Choroid plexus epithelial cell (primary cell): ENCODE results near the gene EFCAB8.
"Not testable (repeated sequence)": the region's sequence is repeated elsewhere in the genome, so short reads cannot be mapped to it uniquely, and the experiment has no call there.

Experiments
- DNase-seq: peaks from one replicate; pipeline ENCODE4 v3.0.0-alpha.2; 2010; ENCODE audit warnings: low read depth
- H3K4me3 ChIP-seq: 2 replicates; pipeline ENCODE4 v1.5.1; 2011; ENCODE audit warnings: low read depth, mild to moderate bottlenecking, control low read depth, low read length, moderate library complexity
- CTCF ChIP-seq: conservative IDR thresholded peaks from 2 replicates; pipeline ENCODE4 v1.5.1; 2011; ENCODE audit warnings: low read depth, mild to moderate bottlenecking, control low read depth, inconsistent platforms, low read length, moderate library complexity

The EFCAB8 gene

DNA sequence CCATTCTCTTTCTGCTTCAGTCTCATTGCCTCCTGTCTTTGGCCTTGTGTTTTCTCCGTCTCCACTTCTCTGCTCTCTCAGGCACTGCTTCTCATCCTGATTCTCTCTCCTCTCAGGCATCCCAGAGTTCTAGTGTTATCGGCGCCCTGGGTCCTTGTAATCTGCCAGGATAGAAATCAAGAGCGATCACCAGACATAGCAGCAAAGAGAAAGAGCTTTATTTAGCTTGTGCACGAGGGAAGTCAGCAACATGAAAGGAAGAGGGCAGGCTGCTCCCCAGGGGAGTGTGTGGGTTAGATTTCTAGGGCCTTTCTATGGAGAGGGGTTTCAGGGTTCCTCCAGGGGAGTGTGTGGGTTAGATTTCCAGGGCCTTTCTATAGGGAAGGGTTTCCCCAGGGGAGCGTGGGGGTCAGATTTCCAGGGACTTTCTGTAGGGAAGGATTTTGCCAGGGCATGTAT, 113.0 kb downstream of the EFCAB8 start:
- no peak for TF ChIP-seq CTCF
- no peak overlapping the region for H3K4me3 ChIP-seq
- peak; percentile 19 for DNase-seq

DNA sequence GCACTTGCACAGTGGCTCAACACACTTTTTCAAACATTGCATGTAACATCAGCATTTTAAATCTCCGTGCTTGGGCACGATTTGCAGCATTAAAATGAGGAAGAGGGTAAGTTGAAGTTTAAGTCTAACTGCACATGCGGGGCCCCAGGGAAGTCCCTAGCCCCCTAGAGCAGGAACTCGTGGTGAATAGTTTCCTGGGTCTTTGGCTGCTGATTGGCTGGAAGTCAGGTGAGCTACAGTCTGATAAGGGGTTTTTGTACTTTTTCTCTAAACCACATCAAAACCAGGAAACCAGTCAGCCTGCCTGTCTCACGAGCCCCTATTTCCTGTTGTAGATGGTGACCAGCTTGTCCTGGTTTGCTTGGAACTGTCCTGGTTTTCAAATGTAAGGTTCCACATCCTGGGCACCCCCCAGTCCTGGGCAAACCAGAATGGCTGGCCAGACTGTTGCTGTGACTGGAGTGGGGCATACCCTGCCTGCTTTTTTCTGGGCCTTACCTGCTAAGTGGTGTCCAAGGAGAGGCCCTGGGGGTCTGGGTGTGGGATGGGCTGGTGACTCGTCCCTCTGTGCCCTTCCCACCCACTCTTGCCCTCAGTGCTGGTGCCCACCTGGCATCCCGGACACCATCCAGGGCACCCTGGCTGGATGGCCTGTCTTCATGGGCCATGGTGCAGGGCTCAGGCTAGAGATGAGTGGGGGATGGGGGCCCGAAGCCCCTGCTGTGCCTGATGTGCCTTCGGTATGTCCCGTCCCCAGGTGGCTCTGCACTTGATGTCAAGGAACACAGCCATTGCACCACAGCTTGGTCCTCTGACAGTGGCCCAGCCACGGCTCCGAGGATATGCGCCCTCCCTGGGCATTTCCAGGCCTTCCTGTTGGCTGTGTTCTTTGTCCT, 113.7 kb downstream of the EFCAB8 start:
- TF ChIP-seq CTCF = no peak
- H3K4me3 ChIP-seq = no peak overlapping the region
- DNase-seq = peak; percentile 5

DNA sequence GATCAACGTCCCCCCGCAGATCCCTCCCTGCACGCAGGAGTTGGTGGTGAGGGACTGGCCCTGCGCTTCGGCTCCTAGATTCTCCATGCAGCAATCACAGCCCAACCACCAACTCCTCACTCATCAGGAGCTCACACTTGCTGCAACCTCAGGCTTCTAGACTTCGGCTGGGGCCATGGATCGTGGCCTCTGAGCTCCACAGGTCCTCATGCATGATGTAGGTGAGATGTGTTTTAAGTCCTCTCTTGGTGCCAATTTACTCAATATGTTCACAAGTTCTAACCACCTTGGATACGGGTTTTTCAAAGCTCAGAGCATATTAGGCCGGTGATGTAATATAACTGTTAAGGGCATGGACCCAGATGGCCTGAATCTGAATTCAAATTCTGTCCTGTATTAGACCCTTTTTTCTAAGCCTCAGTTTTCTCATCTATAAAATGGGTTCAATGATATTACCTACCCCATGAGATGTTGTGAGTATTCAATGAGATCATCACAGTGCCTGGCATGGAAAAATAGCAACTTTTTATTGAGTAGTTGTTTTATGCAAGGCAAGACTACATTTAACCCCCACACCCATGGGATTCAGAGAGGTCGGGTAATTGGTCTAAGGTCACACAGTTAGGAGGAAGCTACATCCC, 114.5 kb downstream of the EFCAB8 start:
- no peak for TF ChIP-seq CTCF
- DNase-seq = no peak
- H3K4me3 ChIP-seq = no peak overlapping the region

DNA sequence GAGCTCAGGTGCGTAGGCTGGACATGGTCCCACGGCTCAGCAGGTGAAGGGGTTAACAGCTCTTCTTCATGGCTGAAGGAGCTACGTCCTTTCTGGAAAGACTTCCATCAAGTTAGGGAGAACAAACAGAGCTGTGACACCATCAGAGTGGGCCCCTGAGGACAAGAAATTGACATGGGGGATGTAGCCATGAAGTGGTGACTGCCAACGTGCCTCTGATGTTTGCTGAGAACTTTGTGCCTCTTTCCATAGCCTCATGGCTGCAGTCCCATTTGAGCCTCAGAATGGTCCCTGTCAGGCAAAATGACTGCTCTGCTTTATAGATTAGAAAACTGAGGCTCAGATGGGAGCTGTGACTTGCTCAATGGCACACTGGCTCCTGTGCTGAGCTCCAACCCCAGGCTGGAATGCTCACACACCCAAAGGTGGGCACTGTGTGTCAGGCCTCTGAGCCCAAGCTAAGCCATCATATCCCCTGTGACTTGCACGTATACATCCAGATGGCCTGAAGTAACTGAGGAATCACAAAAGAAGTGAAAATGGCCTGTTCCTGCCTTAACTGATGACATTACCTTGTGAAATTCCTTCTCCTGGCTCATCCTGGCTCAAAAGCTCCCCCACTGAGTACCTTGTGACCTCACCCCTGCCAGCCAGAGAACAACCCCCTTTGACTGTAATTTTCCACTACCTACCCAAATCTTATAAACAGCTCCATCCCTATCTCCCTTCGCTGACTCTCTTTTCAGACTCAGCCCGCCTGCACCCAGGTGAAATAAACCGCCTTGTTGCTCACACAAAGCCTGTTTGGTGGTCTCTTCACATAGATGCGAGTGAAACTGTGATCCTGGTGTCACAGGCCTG, 115.7 kb downstream of the EFCAB8 start:
- not testable (repeated sequence) for DNase-seq, H3K4me3 ChIP-seq

GRCh38 chr20:32975121-32975520, 116.4 kb downstream of the EFCAB8 start:
- H3K4me3 ChIP-seq, DNase-seq: not testable (repeated sequence)

GRCh38 chr20:32975698-32976674, 117.3 kb downstream of the EFCAB8 start:
- TF ChIP-seq CTCF = no peak
- no peak for DNase-seq
- no peak overlapping the region for H3K4me3 ChIP-seq

DNA sequence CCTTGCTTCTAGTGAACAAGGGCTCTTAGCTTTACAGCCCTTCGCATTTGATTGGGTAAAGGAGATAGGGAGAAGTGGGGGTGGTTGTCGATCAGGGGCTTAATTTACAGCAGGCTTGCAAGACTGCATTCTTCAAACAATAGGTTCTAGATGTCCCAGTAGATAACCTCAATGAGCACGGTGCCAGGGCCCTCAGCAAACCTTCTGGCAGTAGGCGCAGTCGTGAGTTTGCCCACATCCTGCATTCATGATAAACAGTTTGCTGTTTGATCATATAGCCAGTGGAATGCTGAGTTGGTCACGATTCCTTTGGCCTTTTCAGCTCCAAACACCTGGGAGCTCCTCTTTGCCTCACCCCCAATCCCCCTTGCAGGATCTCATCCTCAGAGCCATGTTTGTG, 118.0 kb downstream of the EFCAB8 start:
- no peak for TF ChIP-seq CTCF
- no peak for DNase-seq
- no peak overlapping the region for H3K4me3 ChIP-seq
